ENCODE results near the gene ALK. TPM values are rescaled to one million over a fixed set of nuclear protein-coding genes. Genes with fewer than 3 reads are reported as not detected.
A peak's percentile ranks its signal among the peaks of the same experiment; 100 is the strongest.

Gene ALK
- total RNA-seq, 1 experiment from 2014 or later = 14.7 TPM

DNA sequence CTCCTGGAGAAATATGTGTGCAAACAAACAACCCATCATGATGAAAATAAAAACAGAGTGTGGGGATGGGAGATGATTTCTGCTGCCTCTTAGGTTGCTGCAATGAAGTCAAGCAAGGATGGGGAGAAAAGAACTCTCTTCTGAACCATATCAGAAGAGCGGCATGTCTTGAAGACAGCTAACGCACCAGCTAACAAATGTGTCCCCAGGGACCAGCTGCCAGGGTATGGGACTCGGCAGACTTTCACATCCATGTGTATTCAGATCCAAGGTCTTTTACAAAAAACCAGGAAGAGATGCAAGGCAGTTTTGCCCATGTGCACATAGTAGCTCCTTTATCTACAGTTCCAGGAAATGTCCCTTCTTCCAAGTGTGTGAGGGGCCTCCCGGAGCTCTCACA lies 680.8 kb downstream of the ALK start:
- BruUV-seq (replicated peaks) = no TSS peak
- Histone ChIP-seq H3K4me1 (ENCODE audit: insufficient read depth, low read length, poor library complexity, severe bottlenecking) (no peaks in the 10 kb centered on the region), H3K4me3 (ENCODE audit: low read depth, low read length, poor library complexity, severe bottlenecking) (no peak overlapping the region), H3K27ac (ENCODE audit: low read depth, low read length, poor library complexity, severe bottlenecking) (no peak overlapping the region), H3K9me3 (ENCODE audit: low read depth, low read length, poor library complexity, severe bottlenecking) (no peaks in the 10 kb centered on the region), H3K27me3 (replicated peaks; ENCODE audit: insufficient read depth, low read depth, low read length, poor library complexity) (no peaks in the 10 kb centered on the region), H3K36me3 (ENCODE audit: insufficient read depth, low read length, poor library complexity, severe bottlenecking) (no peaks in the 10 kb centered on the region)
- intact Hi-C loops (cut with micrococcal nuclease; ENCODE audit: unreplicated experiment) = no loop called here
- CTCF ChIA-PET = interaction anchor here (1.0 kb wide), 1 partner anchor 68 kb away, joined by 3 read pairs; no protein-coding TSS in a partner anchor
- POLR2A ChIA-PET (ENCODE audit: low non-redundant PET) = no interaction called here
- TF ChIP-seq, protein P1, sequence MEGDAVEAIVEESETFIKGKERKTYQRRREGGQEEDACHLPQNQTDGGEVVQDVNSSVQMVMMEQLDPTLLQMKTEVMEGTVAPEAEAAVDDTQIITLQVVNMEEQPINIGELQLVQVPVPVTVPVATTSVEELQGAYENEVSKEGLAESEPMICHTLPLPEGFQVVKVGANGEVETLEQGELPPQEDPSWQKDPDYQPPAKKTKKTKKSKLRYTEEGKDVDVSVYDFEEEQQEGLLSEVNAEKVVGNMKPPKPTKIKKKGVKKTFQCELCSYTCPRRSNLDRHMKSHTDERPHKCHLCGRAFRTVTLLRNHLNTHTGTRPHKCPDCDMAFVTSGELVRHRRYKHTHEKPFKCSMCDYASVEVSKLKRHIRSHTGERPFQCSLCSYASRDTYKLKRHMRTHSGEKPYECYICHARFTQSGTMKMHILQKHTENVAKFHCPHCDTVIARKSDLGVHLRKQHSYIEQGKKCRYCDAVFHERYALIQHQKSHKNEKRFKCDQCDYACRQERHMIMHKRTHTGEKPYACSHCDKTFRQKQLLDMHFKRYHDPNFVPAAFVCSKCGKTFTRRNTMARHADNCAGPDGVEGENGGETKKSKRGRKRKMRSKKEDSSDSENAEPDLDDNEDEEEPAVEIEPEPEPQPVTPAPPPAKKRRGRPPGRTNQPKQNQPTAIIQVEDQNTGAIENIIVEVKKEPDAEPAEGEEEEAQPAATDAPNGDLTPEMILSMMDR (conservative IDR thresholded peaks at IDR 0.05; ENCODE audit: low read depth, low read length) = no peak
- no peak for TF ChIP-seq EZH2 (IDR thresholded peaks at IDR 0.05; ENCODE audit: borderline replicate concordance, low read depth, low read length, poor library complexity, severe bottlenecking)
- peak; percentile 37 for DNase-seq (ENCODE audit: low spot score)

DNA sequence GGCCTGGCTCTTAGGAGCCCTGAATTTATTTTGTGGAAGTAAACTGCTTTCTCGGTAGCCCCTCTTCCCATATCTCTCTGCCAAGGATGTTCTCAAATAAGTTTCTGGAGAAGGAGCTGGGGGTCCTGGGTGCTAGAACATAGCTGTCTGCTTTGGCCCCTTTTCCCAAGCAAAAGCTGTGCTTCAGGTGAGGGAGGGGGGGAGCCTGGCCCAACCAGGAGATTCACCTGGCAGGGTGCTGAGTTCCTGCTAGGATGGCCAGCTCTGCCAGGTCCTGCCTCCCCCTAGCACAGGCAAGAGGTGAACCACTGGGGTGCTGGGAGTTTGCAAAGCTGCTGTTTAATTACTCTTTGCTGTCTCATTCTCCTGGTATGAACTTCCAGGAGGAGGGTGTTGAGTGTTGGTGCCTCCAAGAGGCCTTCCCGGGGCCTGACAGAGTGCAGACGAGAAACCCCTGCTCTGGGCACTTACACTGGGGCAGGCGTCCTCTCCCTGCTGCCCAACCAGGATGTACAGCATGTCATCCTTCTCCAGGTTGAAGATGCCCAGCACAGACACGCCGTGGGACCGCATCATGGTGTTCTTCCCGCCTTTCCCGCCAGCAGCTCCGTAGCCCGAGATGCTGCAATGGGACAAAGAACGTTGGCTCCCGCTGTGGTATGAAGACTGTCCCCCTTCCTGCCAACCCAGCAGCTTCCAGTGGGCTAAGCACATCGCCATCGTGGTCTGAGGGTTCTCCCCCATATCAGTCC lies 682.0 kb downstream of the ALK start:
- intact Hi-C loops (cut with micrococcal nuclease; ENCODE audit: unreplicated experiment) = no loop called here
- no TSS peak for BruUV-seq (replicated peaks)
- Histone ChIP-seq H3K9me3 (ENCODE audit: low read depth, low read length, poor library complexity, severe bottlenecking) (no peaks in the 10 kb centered on the region), H3K27ac (ENCODE audit: low read depth, low read length, poor library complexity, severe bottlenecking) (no peak overlapping the region), H3K36me3 (ENCODE audit: insufficient read depth, low read length, poor library complexity, severe bottlenecking) (no peaks in the 10 kb centered on the region), H3K4me1 (ENCODE audit: insufficient read depth, low read length, poor library complexity, severe bottlenecking) (no peaks in the 10 kb centered on the region), H3K27me3 (replicated peaks; ENCODE audit: insufficient read depth, low read depth, low read length, poor library complexity) (no peaks in the 10 kb centered on the region), H3K4me3 (ENCODE audit: low read depth, low read length, poor library complexity, severe bottlenecking) (no peak overlapping the region)
- TF ChIP-seq EZH2 (IDR thresholded peaks at IDR 0.05; ENCODE audit: borderline replicate concordance, low read depth, low read length, poor library complexity, severe bottlenecking) = no peak
- TF ChIP-seq, protein P1 (conservative IDR thresholded peaks at IDR 0.05; ENCODE audit: low read depth, low read length) = no peak
- no peak for DNase-seq (ENCODE audit: low spot score)
- POLR2A ChIA-PET (ENCODE audit: low non-redundant PET) = no interaction called here
- CTCF ChIA-PET = interaction anchor here (0.6 to 1.0 kb wide), 2 partner anchors 13 to 833 kb away, joined by 3 to 17 read pairs; no protein-coding TSS in a partner anchor

DNA sequence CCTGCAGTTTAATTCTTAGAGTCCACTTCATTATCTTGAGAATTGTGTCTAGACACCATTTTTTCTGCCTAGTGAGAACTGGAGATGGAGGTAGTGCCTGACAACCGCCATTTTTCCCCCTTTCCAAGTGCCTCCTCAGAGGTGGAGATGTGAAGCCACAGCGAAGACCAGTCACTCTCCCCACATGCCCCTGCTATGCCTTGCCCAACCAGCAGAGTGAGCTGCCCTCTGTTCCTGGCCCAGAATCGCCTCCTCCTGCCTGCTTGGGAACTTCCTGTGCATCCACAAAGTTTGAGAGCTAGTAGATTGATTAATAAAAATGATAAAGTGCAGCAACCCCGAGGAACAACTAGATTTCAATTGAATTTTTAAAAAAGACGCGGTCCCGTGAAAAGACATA lies 682.9 kb downstream of the ALK start:
- BruUV-seq (replicated peaks) = no TSS peak
- DNase-seq (ENCODE audit: low spot score) = peak; percentile 68
- H3K36me3 ChIP-seq (ENCODE audit: insufficient read depth, low read length, poor library complexity, severe bottlenecking) = no peaks in the 10 kb centered on the region
- CTCF ChIA-PET = interaction anchor here (0.6 to 1.0 kb wide), 2 partner anchors 12 to 834 kb away, joined by 3 to 17 read pairs; no protein-coding TSS in a partner anchor
- no peaks in the 10 kb centered on the region for H3K27me3 ChIP-seq (replicated peaks; ENCODE audit: insufficient read depth, low read depth, low read length, poor library complexity)
- H3K27ac ChIP-seq (ENCODE audit: low read depth, low read length, poor library complexity, severe bottlenecking) = no peak overlapping the region
- intact Hi-C loops (cut with micrococcal nuclease; ENCODE audit: unreplicated experiment) = no loop called here
- TF ChIP-seq, protein P1 (conservative IDR thresholded peaks at IDR 0.05; ENCODE audit: low read depth, low read length) = peak; percentile 72
- TF ChIP-seq EZH2 (IDR thresholded peaks at IDR 0.05; ENCODE audit: borderline replicate concordance, low read depth, low read length, poor library complexity, severe bottlenecking) = no peak
- H3K4me1 ChIP-seq (ENCODE audit: insufficient read depth, low read length, poor library complexity, severe bottlenecking) = no peaks in the 10 kb centered on the region
- POLR2A ChIA-PET (ENCODE audit: low non-redundant PET) = no interaction called here
- no peak overlapping the region for H3K4me3 ChIP-seq (ENCODE audit: low read depth, low read length, poor library complexity, severe bottlenecking)
- no peaks in the 10 kb centered on the region for H3K9me3 ChIP-seq (ENCODE audit: low read depth, low read length, poor library complexity, severe bottlenecking)

Data from A673 (cell line).